LNCaP clone FGC (cell line): ENCODE measurements around the gene PCDHA10.
"Not testable (repeated sequence)": the region's sequence is repeated elsewhere in the genome, so short reads cannot be mapped to it uniquely, and the experiment has no call there.

ENCODE experiments used
- DNase-seq: peaks from one replicate; pipeline ENCODE4 v3.0.0-alpha.2; 2011; ENCODE audit warnings: low read depth
- H3K4me3 ChIP-seq: 2 replicates; pipeline ENCODE4 v1.5.1; 2011; ENCODE audit warnings: mild to moderate bottlenecking, low read depth, low read length, control low read depth
- CTCF ChIP-seq: IDR thresholded peaks from 2 replicates; pipeline ENCODE4 v1.5.1; 2012; ENCODE audit warnings: mild to moderate bottlenecking; ENCODE audit not compliant: control insufficient read depth, insufficient read depth; ENCODE audit errors: extremely low read depth

Gene PCDHA10

GRCh38 chr5:140875085-140876065, 19.7 kb downstream of the PCDHA10 start, which contains the start of gene PCDHA12:
Gene PCDHA12 (plus strand): TSS chr5:140875308. CDS start chr5:140875473, 165 bp downstream.
- peak; percentile 20; the same call in 1 of the 2 replicates for TF ChIP-seq CTCF
- no peak for DNase-seq
- no peak within 1 kb of the TSS for H3K4me3 ChIP-seq

GRCh38 chr5:140876541-140877261, 21.0 kb downstream of the PCDHA10 start:
- not testable (repeated sequence) for H3K4me3 ChIP-seq, DNase-seq

- no peak for DNase-seq
- no peak overlapping the region for H3K4me3 ChIP-seq
- no peak for TF ChIP-seq CTCF
Observed at GRCh38 chr5:140877262-140877581, 21.5 kb downstream of the PCDHA10 start.

DNA sequence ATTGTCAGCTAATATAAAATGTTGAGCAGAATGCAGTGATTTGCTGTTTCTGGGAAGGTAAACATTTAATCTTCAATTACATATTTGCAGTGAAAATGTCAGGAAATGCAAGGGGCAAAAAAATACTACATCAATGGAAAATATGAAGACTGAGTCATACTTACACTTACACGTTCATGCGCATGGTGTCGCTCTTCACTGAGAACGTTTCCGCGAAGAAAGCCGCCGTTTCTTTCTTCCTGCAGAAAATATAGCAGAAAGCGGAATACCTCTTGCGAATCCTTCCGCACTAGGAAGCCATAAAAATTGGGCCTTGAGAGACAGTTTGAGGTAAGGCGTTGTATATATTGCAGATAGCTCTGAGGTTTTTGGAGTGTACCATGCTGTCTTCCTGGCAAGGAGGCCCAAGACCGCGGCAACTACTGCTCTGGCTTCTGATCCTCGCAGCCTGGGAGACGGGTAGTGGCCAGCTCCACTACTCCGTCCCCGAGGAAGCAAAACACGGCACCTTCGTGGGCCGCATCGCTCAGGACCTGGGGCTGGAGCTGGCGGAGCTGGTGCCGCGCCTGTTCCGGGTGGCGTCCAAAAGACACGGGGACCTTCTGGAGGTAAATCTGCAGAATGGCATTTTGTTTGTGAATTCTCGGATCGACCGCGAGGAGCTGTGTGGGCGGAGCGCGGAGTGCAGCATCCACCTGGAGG, 26.3 kb downstream of the PCDHA10 start, which contains the start of gene PCDHA13:
Gene PCDHA13 (plus strand): TSS at position 236 of the 702 bp plus-strand sequence. CDS start 145 bp downstream, at position 381.
- H3K4me3 ChIP-seq = no peak within 1 kb of the TSS
- no peak for DNase-seq
- peak; percentile 43 for TF ChIP-seq CTCF

GRCh38 chr5:140882591-140882899, 26.8 kb downstream of the PCDHA10 start:
- peak; percentile 1 for DNase-seq
- peak; percentile 59 for TF ChIP-seq CTCF
- no peak overlapping the region for H3K4me3 ChIP-seq

- no peak for TF ChIP-seq CTCF
- no peak overlapping the region for H3K4me3 ChIP-seq
- DNase-seq = no peak
Observed at GRCh38 chr5:140883373-140883772, 27.7 kb downstream of the PCDHA10 start.
